NCI-H82 treated with DMSO at 0.1 percent for 48 hours (cell line): ENCODE results near the gene AUH.
A peak's percentile ranks its signal among the peaks of the same experiment; 100 is the strongest.
"Not testable (repeated sequence)": the region's sequence is repeated elsewhere in the genome, so short reads cannot be mapped to it uniquely, and the experiment has no call there.

ENCODE experiments used
- DNase-seq: peaks from one replicate; lab custom pipeline; 2025; ENCODE audit not compliant: unreplicated experiment; lab: John Stamatoyannopoulos, UW

AUH gene, protein sequence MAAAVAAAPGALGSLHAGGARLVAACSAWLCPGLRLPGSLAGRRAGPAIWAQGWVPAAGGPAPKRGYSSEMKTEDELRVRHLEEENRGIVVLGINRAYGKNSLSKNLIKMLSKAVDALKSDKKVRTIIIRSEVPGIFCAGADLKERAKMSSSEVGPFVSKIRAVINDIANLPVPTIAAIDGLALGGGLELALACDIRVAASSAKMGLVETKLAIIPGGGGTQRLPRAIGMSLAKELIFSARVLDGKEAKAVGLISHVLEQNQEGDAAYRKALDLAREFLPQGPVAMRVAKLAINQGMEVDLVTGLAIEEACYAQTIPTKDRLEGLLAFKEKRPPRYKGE

DNA sequence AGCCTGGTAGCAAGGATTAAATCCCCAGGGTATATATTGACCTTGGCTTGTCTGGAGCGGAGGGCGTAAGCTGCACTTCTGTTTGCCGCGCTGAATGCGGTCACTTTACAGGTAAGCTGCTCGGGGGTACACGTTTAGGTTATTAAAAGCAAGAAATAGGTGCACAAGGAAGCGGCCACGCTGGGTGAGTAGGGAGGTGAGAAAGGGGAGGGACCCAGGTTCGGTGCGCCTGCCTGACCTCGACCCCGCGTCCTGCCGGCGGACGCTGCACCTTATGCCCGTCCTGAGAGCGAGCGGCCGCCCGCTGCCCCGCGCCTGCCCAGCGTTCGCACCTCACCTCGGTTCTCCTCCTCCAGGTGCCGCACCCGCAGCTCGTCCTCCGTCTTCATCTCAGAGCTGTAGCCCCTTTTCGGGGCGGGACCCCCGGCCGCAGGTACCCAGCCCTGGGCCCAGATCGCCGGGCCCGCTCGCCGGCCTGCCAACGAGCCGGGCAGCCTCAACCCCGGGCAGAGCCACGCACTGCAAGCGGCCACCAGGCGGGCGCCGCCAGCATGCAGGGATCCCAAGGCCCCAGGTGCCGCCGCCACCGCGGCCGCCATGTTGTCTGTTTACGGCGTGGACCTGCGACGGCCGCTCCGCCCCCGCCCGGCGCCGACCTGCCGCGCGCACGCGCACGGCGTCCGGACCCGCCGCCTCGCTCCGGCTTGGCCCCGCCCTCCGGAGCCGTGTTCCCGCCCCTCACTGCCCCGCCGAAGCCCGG is at the start of gene AUH:
Gene AUH (minus strand): TSS at position 628 of the 760 bp plus-strand sequence. CDS start 29 bp downstream, at position 599.
- no peak for DNase-seq

DNA sequence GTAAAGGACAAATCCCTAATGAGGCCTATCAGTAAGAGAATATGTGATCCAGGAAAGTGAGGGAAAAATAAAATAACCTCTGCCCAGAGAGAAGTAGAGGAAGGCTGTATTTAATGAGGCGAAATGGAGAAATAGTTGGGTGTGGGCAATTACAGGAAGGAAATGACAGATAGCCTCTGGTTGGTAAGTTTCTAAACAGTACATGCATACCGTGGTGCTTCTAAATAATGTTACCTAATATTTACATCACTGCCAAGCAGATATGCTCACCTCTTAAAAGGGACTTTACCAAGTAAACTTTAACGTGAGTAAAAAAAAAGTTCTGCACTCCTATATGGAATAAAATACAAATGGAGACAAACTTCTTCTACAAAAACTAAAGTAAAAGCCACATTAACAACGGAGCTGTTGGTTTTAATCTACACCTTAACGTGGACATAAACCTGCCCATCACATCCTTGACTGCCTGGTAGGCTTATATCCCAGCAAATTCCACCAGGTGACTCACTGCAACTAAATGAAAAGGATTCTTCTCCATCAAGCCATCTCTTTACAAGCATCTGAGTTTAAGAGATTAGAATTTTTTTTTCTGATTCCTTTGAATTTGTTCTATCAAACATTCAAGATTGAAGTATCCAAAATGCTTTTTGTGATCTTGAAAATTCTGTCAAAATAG is 49.5 kb upstream of the AUH start:
- DNase-seq: no peak

DNA sequence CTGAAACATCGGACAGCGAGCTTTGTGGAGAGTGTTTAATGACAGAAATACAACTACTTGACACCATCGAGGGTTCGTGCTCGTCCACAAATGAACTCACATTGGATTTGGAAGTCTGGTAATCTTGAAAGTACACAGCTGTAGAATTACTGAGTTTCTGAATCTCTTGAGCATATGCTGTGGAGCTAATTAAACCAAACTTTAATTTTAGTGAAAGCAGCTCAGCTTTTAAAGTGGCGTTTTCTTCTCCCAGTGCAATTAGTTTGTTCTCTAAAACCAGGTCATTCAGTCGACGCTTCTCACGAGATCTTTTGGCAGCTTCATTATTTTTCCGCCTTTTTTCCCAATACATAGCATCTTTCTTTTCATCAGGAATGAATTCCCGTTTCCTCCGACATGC is 48.4 kb upstream of the AUH start:
- no peak for DNase-seq

DNA sequence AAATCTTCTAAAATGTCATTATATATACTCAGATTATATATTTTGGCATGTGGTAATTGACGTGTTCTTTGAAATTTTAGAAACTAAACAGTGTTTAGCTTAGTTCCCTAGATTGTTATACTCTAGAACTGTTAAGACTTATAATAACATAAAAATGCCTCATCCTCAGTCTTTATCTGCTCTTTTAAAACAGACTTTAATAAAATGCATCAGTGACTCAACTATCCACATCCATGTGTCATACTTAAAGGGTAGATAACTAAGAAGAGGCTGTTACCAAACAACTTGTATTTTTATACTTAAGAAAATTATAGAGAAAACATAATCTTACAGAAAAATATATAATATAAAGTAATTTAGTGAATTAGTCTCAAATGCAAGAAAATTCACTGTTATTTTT is 46.8 kb upstream of the AUH start:
- DNase-seq: no peak

DNA sequence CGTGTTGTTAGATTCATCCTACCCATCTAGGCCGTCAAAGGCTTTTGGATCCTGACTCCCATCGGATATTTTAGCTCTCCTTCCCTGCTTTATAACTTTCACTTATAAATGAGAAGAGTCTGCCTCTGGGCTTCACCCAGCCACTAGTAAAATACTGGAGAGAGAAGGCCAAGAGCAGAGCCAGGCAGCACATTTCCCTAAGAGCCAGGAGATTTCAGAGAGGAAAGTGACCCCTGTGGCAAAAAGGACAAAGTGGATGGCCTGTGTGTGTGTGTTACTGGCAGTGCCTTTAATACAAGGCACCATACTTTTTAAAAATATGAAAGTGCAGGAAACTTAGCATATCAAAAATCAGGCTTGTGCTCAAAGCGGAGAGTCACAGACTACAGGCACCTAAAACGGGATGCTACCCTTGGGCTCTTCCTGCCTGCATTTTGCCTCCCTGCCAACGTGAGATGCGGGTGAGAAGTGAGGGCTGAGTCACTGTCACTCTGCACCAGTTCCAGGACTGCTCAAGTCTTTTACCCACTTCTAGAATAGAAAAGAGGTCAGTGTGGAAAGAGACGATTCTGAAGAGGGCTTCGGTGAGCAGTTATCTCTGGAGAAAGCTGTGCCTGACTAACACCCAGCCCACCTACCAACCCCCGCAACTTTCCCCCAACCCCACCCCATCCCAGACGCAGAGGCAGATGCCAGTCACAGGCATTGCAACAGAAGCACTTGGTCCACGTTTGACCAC is 46.0 kb upstream of the AUH start:
- no peak for DNase-seq

DNA sequence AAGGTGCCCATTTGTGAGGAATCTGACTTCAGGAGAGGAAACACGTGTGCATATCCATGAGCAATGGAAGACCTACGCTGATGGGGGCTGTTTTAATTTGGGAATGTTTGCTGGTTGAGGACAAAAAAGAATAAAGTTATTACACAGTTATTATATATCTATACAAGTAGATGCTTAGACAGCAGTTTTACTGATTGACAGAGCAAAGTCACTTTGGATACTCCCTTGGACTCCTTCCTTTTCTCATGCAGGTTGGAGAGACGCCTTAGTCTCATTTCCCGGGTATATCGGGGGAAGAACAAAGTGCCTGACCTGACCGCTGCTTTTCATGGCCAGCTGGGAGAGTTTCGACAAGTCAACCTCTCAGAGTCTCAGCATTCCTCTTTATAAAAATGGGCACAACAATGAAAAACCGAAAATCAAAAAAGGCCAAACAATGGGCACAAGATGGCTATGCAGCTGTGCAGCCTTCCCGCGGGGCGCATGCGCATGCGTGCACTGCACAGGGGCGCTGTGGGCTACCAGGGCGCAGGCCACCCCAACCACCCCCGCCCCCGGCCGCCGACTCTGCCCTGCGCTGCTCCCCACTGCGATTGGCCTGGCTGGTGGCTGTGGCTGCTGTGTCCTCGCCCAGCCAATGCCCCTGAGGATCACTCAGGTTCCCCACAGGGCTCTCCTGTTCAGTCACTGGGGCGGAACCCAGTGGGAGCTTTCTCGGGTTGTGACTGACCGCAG is 43.8 kb upstream of the AUH start:
- no peak for DNase-seq

DNA sequence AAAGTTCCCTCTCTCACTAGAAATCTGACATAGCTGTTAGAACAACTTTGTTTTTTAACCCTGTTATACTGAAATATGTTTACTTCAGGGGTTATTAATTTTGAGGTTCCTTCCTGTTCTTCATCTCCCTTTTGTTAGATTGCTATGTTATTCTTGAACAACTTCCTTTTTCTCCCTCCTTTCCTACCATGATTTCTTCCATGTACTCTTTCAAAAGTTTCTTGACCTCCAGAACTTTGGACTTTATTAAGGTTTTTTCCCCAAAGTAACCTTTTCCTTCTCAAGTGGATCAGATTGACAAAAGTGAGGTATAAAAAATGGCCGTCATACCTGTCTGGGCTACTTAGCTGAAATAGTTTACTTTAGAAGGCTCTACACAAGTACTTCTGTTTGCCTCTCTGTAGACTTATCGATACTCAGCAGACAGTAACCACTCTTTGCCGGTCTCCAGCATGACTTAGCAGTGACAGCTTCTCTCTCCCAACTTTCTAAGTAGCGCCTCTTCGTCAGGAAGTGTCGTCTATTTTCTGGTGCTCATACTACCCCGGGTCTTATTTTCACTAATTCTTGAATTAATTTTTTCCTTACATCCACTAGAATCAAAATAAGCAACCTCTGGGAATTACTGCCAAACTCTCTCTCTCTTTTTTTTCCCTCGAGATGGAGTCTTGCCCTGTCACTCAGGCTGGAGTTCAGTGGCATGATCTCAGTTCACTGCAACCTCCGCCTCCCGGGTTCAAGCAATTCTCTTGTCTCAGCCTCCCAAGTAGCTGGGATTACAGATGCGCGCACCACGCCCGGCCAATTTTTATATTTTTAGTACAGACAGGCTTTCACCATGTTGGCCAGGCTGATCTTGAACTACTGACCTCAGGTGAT is 42.2 kb upstream of the AUH start:
- no peak for DNase-seq

DNA sequence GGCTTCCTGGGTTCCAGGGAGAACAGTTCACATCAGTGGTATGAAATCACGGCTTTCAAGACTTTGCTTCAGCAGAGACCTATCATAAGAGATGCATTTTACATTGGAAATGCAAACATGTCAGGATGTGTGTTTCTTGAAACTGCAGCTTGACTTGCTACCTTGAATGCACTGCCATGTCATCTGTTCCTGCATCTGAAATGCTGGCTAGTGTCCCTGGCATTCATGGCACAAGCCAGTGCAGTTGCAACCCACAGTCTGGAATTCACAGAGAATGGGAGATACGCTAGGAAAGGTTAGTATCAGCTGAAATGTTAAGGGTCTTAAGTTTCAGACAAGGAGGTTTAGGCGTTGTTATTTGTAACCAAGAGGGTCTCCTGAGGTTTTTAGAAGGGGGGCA is 37.2 kb upstream of the AUH start:
- no peak for DNase-seq

DNA sequence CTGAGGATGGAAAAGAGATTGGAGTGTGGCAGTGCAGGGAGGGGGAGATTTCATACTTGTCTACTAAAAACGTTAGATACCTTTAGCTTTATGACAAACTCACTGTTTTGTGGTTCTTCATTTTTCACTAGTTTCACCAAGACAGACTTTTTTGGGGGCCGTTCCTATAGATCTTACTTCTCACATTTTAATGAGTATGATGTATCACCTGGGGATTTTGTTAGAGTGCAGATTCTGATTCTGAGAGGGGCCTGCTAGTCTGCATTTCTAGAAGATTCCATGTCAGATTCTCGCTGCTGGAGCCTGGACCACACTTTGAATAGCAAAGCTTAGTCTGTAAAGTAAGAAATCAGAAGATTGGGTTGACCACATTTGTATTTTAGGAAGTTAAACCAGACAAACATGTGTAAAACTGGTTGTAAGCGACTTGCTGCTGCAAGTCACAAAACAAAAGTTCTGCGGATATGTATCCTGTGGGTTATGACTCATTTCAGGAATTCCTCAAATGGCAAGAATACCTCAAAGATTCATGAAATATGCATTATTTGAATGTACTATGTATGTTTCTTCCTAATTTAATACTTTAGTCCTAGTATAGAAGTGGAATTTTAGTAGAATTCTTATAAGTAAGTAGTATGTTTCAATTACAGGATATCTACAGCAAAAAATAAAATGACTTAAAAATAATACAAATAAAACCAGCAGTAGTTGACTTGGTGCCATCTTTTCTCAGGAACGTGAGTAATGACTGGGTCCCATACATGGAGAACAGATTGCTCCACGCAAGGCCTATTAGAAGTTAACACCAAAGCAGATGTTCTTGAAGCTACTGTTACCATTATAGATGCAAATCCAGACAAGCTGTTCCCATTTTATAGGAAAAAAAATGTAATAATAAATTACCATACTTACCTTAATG is 34.1 kb upstream of the AUH start:
- peak; percentile 89 for DNase-seq

DNA sequence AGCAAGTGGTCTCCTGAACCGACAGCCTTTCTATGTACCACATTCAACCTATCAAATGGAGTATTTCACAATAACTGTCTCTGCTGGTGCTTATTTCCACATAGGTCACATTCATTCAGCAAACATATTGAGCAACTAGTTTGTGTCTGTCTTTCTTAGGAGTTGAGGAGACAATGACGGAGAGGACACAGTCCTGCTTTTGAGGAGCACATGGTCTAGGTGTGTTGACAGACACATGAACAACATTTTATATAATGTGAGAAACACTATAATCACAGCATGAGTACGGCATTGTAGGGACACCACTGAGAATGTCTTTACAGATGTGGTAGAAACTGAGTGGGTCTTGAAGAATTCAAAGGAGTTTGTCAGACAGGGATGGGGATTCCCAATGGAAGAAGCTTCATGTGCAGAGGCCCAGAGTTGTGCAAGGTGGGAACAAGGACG is 33.4 kb upstream of the AUH start:
- no peak for DNase-seq

DNA sequence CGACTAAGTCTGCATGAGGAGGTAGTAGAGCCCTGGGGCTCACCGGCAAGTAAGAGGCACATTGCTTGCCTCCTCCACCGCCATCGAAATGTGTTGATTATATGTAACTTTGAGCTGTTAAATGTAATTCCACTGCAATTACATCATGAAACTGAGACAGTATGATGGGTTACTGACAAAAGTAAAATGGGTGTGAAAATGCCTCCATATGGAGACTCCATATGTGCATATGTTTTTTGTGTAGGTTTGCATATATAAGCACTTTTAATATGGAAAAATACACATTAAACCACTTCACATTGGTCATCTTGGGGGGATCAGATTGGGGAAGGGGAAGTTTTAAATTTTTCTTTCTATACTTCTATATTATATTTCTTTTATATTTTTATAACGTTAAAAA is 32.1 kb upstream of the AUH start:
- no peak for DNase-seq

DNA sequence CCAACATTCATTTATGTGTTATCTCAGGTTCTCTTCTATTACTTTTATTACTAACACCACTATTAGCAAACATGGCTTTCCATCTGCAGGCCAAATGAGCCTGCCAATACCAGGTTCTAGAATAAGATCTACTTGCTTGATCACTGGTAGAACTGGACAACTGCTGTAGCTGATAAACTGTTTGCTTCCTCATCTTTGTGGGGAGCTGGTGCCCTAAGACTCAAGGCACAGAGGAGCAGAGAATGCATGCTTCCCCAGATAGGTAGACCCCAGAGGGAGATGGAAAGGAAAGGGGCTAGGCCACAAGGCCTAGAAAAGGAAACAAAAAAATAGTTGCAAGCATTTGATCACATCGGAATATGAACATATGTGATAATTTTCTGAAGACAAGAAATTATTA is 30.7 kb upstream of the AUH start:
- no peak for DNase-seq

DNA sequence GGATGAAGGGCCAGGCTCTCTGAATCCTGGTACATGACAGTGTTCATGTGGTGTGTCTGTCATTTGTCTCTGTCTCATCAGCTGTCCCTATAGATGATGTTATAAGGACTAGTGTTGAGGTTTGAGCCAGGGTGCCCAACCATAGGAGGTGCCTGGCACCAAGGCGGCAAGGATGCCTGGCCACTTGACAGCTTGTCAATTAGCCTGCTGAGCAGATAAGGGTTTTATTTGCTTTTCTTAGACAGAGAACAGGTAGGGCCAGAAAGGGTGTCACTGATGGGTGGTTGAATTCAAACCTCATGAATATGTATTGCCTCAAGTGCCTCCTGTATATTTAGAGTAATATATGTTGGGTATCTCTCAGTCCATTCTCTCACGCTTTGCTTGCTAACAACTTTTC is 30.1 kb upstream of the AUH start:
- DNase-seq: no peak

DNA sequence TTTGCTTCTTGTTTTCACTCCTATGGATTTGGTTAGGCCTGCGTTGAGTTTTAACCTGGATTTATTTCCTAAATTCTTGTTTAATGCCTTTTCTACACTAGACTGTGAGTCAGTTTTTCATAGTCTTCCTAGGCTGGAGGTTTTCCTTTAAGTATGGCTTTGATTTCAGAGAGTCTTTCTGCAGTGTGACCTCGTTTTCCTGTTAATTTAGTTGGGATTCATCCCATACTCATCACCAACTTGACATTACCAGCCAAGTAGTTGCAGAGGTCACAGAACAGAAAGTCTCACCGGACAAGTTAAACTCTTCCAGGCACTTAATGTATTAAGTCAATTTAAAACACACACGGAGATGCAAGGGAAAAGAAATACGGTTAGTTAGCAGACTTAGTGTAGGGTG is 29.7 kb upstream of the AUH start:
- no peak for DNase-seq

DNA sequence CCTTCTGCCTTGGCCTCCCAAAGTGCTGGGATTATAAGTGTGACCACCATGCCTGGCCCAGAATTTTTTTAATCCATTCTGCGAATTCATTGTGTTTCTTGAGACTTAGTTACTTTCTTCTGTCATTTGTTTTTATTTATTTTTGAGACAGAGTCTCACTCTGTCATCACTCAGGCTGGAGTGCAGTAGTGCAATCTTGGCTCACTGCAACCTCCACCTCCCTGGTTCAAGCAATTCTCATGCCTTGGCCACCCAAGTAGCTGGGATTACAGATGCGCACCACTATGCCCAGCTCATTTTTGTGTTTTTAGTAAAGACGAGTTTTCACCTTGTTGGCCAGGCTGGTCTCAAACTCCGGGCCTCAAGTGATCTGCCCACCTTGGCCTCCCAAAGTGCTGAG is 28.0 kb upstream of the AUH start:
- DNase-seq: not testable (repeated sequence)

DNA sequence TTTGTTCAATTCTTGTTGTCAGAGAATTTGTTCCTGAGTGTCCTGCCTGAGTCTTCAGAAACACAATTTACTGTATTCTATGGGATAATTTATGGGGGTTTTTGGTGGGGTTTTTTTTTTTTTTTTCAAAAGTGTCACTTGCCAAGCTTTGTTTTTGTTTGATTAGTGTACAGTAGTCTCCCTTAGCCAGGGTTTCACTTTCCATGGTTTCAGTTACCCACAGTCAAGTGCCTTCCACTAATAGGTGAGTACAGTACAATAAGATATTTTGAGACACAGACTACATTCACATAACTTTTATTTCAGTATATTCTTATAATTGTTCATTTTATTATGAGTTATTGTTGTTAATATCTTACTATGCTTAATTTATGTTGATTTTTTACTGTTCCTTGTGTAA is 25.0 kb upstream of the AUH start:
- no peak for DNase-seq

DNA sequence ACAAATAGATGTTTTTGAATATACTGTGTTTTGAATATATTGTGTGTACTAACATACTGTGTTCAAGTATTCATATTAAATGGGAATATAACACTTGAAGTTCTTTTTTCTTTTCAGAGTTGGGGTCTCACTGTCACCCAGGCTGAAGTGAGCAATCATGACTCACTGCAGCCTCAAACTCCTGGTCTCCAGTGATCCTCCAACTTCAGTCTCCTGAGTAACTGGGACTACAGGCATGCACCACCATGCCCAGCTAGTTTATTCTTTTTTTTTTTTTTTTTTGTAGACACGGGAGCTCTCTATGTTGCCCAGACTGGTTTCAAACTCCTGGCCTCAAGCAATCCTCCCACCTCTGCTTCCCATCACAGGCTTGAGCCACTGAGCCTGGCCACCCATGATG is 23.2 kb upstream of the AUH start:
- no peak for DNase-seq

DNA sequence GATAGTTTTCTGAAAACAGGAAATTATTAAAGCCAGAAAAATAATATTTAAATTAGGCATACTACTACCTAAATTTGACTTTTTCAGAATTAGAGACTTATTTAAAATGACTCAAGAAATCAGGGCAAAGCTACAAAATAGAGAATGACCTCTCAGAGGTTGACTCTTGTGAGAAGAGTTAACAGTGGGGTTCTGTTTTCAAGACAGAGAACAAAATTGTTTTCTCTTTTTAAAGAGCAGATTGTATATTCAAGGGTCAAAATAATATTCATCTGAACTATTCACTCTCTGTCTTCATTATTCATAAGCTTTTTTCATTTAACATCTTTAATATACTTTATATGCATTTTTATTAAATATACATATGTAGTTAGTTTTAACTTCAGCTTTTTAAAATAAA is 21.9 kb upstream of the AUH start:
- DNase-seq: no peak

DNA sequence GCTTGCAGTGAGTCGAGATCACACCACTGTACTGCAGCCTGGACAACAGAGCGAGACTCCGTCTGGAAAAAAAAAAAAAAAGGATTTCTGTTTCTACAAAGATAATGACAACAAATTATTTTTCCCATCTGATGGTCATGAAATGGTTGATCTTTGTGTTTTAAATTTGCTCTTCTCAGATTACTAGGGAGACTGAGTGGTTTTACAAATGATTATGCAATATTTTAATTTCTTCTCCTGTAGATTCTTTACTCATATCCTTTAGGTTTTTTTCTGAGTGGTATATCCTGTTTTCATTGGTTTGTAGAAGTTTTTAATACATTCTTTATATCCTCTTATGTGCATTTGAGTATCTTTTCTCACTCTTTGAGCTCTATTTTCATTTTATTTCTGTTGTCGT is 20.6 kb upstream of the AUH start:
- no peak for DNase-seq
